CD14-positive monocyte (primary cell): ENCODE measurements around the gene ZBTB47. TPM values are rescaled to one million over a fixed set of nuclear protein-coding genes. Genes with fewer than 3 reads are reported as not detected.

Source experiments
- DNase-seq, 3 donors: peaks; one replicate each; pipeline ENCODE4 v3.0.0-alpha.2; 2011 to 2022
- H2AFZ ChIP-seq: 2 replicates; pipeline ENCODE4 v1.6.0; 2012; ENCODE audit warnings: mild to moderate bottlenecking, low read depth, low read length, inconsistent platforms; ENCODE audit not compliant: insufficient read depth, poor library complexity, severe bottlenecking
- H3K27ac ChIP-seq, 2 donors: 1 replicate in 1 of 2; 2 replicates in 1 of 2; pipeline ENCODE4 v1.5.1; 2012 to 2013; ENCODE audit warnings: low read length in 2 of 2, control low read depth in 1 of 2, inconsistent platforms in 1 of 2, low read depth in 1 of 2, mild to moderate bottlenecking in 1 of 2
- H3K27me3 ChIP-seq, 2 donors: one replicate each; pipeline versions ENCODE4 v1.6.0 to v1.6.1; 2011 to 2013; ENCODE audit warnings: low read length in 2 of 2; ENCODE audit not compliant: control insufficient read depth in 2 of 2, insufficient read depth in 2 of 2
- H3K36me3 ChIP-seq, 2 donors: replicated peaks in 1 of 2; 1 replicate in 1 of 2; 2 replicates in 1 of 2; pipeline versions ENCODE4 v1.5.1 to v1.6.1; 2012 to 2013; ENCODE audit warnings: low read length in 2 of 2, control low read depth in 1 of 2, inconsistent platforms in 1 of 2, mild to moderate bottlenecking in 1 of 2; ENCODE audit not compliant: insufficient read depth in 2 of 2, control insufficient read depth in 1 of 2
- H3K4me1 ChIP-seq, 2 donors: 1 replicate in 1 of 2; 2 replicates in 1 of 2; pipeline versions ENCODE4 v1.5.1 to v1.6.1; 2012 to 2013; ENCODE audit warnings: low read length in 2 of 2, control low read depth in 1 of 2, inconsistent platforms in 1 of 2, mild to moderate bottlenecking in 1 of 2, moderate library complexity in 1 of 2; ENCODE audit not compliant: insufficient read depth in 2 of 2, control insufficient read depth in 1 of 2
- H3K4me2 ChIP-seq: replicated peaks from 2 replicates; pipeline ENCODE3; 2012; ENCODE audit warnings: low read length, moderate library complexity, mild to moderate bottlenecking; ENCODE audit not compliant: poor library complexity, severe bottlenecking; ENCODE audit errors: extremely low read depth
- H3K4me3 ChIP-seq, 3 experiments: fragments of 200-600 bp in 1 of 3; sonication (generic) in 1 of 3; replicated peaks in 1 of 3; 1 replicate in 2 of 3; 2 replicates in 1 of 3; pipeline ENCODE4 v1.5.1; 2011 to 2013; ENCODE audit warnings: low read length in 3 of 3, mild to moderate bottlenecking in 3 of 3, control low read depth in 2 of 3, low read depth in 2 of 3, inconsistent platforms in 1 of 3, moderate library complexity in 1 of 3
- H3K79me2 ChIP-seq: 2 replicates; pipeline ENCODE4 v1.6.0; 2012; ENCODE audit warnings: mild to moderate bottlenecking, control low read depth, inconsistent platforms, low read length, moderate library complexity; ENCODE audit not compliant: insufficient read depth
- H3K9ac ChIP-seq: 2 replicates; pipeline ENCODE4 v1.6.0; 2017; ENCODE audit warnings: low read length, mild to moderate bottlenecking; ENCODE audit not compliant: insufficient read depth, poor library complexity, severe bottlenecking
- H3K9me3 ChIP-seq, 2 donors: replicated peaks in 1 of 2; 1 replicate in 1 of 2; 2 replicates in 1 of 2; pipeline versions ENCODE4 v1.5.1 to v1.6.1; 2012 to 2013; ENCODE audit warnings: low read length in 2 of 2, control low read depth in 1 of 2; ENCODE audit not compliant: control insufficient read depth in 1 of 2, insufficient read depth in 1 of 2
- H4K20me1 ChIP-seq: 2 replicates; pipeline ENCODE4 v1.6.0; 2012; ENCODE audit warnings: mild to moderate bottlenecking, low read length, control low read depth, moderate library complexity; ENCODE audit not compliant: insufficient read depth
- H3K27ac Mint-ChIP-seq, 7 donors: one replicate each; pipeline ENCODE4 v1.8.0; 2020; ENCODE audit warnings: mild to moderate bottlenecking in 7 of 7, mixed read lengths in 7 of 7, moderate library complexity in 6 of 7, inconsistent platforms in 2 of 7
- H3K27me3 Mint-ChIP-seq, 3 donors: one replicate each; pipeline ENCODE4 v1.8.0; 2021 to 2022; ENCODE audit warnings: low read depth in 3 of 3, mild to moderate bottlenecking in 3 of 3, mixed read lengths in 3 of 3, moderate library complexity in 3 of 3, inconsistent platforms in 1 of 3
- H3K36me3 Mint-ChIP-seq, 2 donors: one replicate each; pipeline ENCODE4 v1.8.0; 2020; ENCODE audit warnings: mixed read lengths in 2 of 2, inconsistent platforms in 1 of 2, mild to moderate bottlenecking in 1 of 2
- H3K4me1 Mint-ChIP-seq: one replicate; pipeline ENCODE4 v1.8.0; 2020; ENCODE audit warnings: mild to moderate bottlenecking, mixed read lengths
- H3K4me3 Mint-ChIP-seq, 2 donors: one replicate each; pipeline ENCODE4 v1.8.0; 2020; ENCODE audit warnings: mild to moderate bottlenecking in 2 of 2, mixed read lengths in 2 of 2, moderate library complexity in 1 of 2
- H3K9me3 Mint-ChIP-seq, 7 donors: one replicate each; pipeline ENCODE4 v1.8.0; 2020 to 2022; ENCODE audit warnings: mixed read lengths in 7 of 7, mild to moderate bottlenecking in 6 of 7, moderate library complexity in 6 of 7, inconsistent platforms in 2 of 7
- WGBS: methylation state at CpG from one replicate; pipeline ENCODE4 v1.1.5; 2013; ENCODE audit warnings: missing lambda C conversion rate; ENCODE audit not compliant: insufficient coverage; 5-methylcytosine and 5-hydroxymethylcytosine counted together
- intact Hi-C, 2 donors: fragments of 100-400 bp; cut with micrococcal nuclease; formaldehyde crosslinking; loops; one replicate each; pipeline versions ENCODE4 v1.15.0 to v1.15.1; 2023
- polyA plus RNA-seq, 3 donors: library from polyadenylated mRNA; depleted of rRNA in 1 of 3; unstranded in 2 of 3; stranded (reverse) in 1 of 3; fragments of 300-500 nt in 2 of 3; fragments of >200 nt in 1 of 3; fragmentation: Illumina TruSeq in 2 of 3; gene quantifications; 1 replicate in 2 of 3; 2 replicates in 1 of 3; pipeline ENCODE4 v1.2.3, GENCODE V29; 2012 to 2021
- TF ChIP-seq, protein P1 (sequence below): fragments of 200-600 bp; IDR thresholded peaks from one replicate; pipeline ENCODE4 v1.8.0; 2022; ENCODE audit warnings: antibody characterized with exemption, mild to moderate bottlenecking

Gene ZBTB47
- polyA plus RNA-seq, 3 donors, result 0.35 to 9.8 (median 0.41) TPM

DNA sequence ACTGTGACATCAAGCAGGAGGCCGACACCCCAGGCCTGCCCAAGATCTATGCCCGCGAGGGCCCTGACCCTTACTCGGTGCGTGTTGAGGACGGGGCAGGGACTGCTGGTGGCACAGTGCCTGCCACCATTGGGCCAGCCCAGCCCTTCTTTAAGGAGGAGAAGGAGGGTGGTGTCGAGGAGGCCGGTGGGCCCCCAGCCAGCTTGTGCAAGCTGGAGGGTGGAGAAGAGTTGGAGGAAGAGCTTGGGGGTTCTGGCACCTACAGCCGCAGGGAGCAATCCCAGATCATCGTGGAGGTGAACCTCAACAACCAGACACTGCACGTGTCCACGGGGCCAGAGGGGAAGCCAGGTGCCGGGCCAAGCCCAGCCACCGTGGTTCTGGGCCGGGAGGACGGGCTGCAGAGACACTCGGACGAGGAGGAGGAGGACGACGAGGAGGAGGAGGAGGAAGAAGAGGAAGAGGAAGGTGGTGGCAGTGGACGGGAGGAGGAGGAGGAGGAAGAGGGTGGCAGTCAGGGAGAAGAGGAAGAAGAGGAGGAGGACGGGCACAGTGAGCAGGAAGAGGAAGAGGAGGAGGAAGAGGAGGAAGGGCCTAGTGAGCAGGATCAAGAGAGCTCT is 5.4 kb downstream of the ZBTB47 start:
- Histone ChIP-seq H3K27ac (peak overlapping the region in 1 of 2 donors; percentile 68), H3K9me3 (no peaks in the 10 kb centered on the region), H2AFZ (no peak overlapping the region), H3K4me3 (no peak overlapping the region), H3K36me3 (peaks cover 8 to 36% of the 10 kb centered on the region in 2 donors), H3K9ac (peak overlapping the region; percentile 15), H4K20me1 (peaks cover 33% of the 10 kb centered on the region), H3K4me1 (peaks cover 23 to 43% of the 10 kb centered on the region in 2 donors), H3K27me3 (no peaks in the 10 kb centered on the region), H3K79me2 (peaks cover 29% of the 10 kb centered on the region), H3K4me2 (peak overlapping the region; percentile 36)
- Mint-ChIP-seq H3K4me3 (no peak overlapping the region), H3K4me1 (peaks cover 36% of the 10 kb centered on the region), H3K27me3 (peaks cover 0 to 3% (median 1%) of the 10 kb centered on the region in 3 donors), H3K27ac (peak overlapping the region; percentile 4 to 85 (median 58)), H3K9me3 (peaks cover 0 to 3% (median 0%) of the 10 kb centered on the region in 7 donors), H3K36me3 (peaks cover 20 to 46% of the 10 kb centered on the region in 2 donors)
- WGBS, result 56% methylated on average over 21 of the region's 22 CpGs
- intact Hi-C loops, result loop anchor here in 1 of 2 donors (10.0 kb wide), 1 partner anchor 74 kb away; the partner anchor contains the start of gene SEC22C
- DNase-seq, result peak in 1 of 3 donors; percentile 33
- TF ChIP-seq, protein P1, sequence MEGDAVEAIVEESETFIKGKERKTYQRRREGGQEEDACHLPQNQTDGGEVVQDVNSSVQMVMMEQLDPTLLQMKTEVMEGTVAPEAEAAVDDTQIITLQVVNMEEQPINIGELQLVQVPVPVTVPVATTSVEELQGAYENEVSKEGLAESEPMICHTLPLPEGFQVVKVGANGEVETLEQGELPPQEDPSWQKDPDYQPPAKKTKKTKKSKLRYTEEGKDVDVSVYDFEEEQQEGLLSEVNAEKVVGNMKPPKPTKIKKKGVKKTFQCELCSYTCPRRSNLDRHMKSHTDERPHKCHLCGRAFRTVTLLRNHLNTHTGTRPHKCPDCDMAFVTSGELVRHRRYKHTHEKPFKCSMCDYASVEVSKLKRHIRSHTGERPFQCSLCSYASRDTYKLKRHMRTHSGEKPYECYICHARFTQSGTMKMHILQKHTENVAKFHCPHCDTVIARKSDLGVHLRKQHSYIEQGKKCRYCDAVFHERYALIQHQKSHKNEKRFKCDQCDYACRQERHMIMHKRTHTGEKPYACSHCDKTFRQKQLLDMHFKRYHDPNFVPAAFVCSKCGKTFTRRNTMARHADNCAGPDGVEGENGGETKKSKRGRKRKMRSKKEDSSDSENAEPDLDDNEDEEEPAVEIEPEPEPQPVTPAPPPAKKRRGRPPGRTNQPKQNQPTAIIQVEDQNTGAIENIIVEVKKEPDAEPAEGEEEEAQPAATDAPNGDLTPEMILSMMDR, result no peak

DNA sequence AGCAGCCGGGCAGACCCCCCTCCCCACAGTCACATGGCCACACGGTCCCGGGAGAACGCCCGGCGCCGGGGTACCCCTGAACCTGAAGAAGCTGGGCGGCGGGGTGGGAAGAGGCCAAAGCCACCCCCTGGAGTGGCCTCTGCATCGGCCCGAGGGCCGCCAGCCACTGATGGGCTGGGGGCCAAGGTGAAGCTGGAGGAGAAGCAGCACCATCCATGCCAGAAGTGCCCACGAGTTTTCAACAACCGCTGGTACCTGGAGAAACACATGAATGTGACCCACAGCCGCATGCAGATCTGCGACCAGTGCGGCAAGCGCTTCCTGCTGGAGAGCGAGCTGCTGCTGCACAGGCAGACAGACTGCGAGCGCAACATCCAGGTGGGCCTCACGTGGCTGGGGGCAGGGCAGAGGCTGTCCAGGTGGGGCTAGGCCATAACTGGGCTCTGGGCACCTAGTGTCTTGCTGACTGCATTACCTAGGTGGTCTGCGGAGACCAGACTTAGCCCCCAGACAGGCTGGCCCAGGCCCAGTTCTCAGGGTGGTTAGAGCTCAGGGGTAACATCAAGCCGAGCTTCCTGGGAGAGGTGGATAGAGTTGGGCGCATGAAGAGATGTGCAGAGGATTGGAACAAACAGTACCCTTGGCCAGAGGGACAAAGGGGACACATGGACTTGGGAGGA is 6.1 kb downstream of the ZBTB47 start:
- Mint-ChIP-seq H3K36me3 (peaks cover 22 to 49% of the 10 kb centered on the region in 2 donors), H3K27me3 (peaks cover 0 to 3% (median 1%) of the 10 kb centered on the region in 3 donors), H3K27ac (peak overlapping the region in 3 of 7 donors; percentile 38 to 65 (median 61)), H3K4me1 (peaks cover 39% of the 10 kb centered on the region), H3K9me3 (peaks cover 0 to 3% (median 0%) of the 10 kb centered on the region in 7 donors), H3K4me3 (no peak overlapping the region)
- DNase-seq, result no peak
- Histone ChIP-seq H3K4me1 (peaks cover 23 to 42% of the 10 kb centered on the region in 2 donors), H3K9ac (no peak overlapping the region), H3K79me2 (peaks cover 25% of the 10 kb centered on the region), H3K36me3 (peaks cover 8 to 36% of the 10 kb centered on the region in 2 donors), H4K20me1 (peaks cover 33% of the 10 kb centered on the region), H3K27ac (peak overlapping the region in 1 of 2 donors; percentile 31), H2AFZ (no peak overlapping the region), H3K27me3 (no peaks in the 10 kb centered on the region), H3K9me3 (no peaks in the 10 kb centered on the region), H3K4me2 (peak overlapping the region; percentile 36), H3K4me3 (no peak overlapping the region)
- intact Hi-C loops, result loop anchor here in 1 of 2 donors (10.0 kb wide), 1 partner anchor 75 kb away; the partner anchor contains the start of gene SEC22C
- WGBS, result 96% methylated on average over 16 of the region's 25 CpGs
- TF ChIP-seq, protein P1, result no peak
